ENCODE measurements around the gene IKBKG.

- TF ChIP-seq CTCF (IDR thresholded peaks at IDR 0.05) (no peak), POLR2A (IDR thresholded peaks at IDR 0.05) (no peak)
Measured at GRCh38 chrX:154512879-154513553, 34.4 kb upstream of the IKBKG start.
